GM12892 (cell line): ENCODE measurements around the gene SELP.
"Not testable (repeated sequence)": the region's sequence is repeated elsewhere in the genome, so short reads cannot be mapped to it uniquely, and the experiment has no call there.

Experiments used
- POLR2A ChIP-seq: IDR thresholded peaks from 2 replicates; pipeline ENCODE4 v1.6.1; 2011; ENCODE audit warnings: low read depth, low read length, control low read depth
- POLR2AphosphoS5 ChIP-seq: IDR thresholded peaks from 2 replicates; pipeline ENCODE4 v1.6.1; 2011; ENCODE audit warnings: low read depth, low read length, control low read depth
- TAF1 ChIP-seq: IDR thresholded peaks from 2 replicates; pipeline ENCODE4 v1.6.1; 2011; ENCODE audit warnings: low read depth, mild to moderate bottlenecking, control low read depth, low read length, borderline replicate concordance

GRCh38 chr1:169667227-169667639 lies 37.3 kb upstream of the SELP start:
- TF ChIP-seq POLR2AphosphoS5, POLR2A, TAF1: not testable (repeated sequence)
